GM19397 (cell line): ENCODE results near the gene LHX1.

Experiments
- ATAC-seq: cut with Tn5 transposase; IDR thresholded peaks from one replicate; pipeline ENCODE4 v1.9.1; 2021; ENCODE audit warnings: mild to moderate bottlenecking, moderate library complexity; ENCODE audit not compliant: unreplicated experiment

The LHX1 gene

GRCh38 chr17:36951084-36951789, 14.0 kb downstream of the LHX1 start:
- ATAC-seq: no peak

GRCh38 chr17:36971508-36971907, 34.2 kb downstream of the LHX1 start:
- ATAC-seq: no peak

- no peak for ATAC-seq
These were observed 35.0 kb downstream of the LHX1 start for GRCh38 chr17:36972186-36972700.

- no peak for ATAC-seq
These were observed 35.6 kb downstream of the LHX1 start for GRCh38 chr17:36972905-36973304.

GRCh38 chr17:36975922-36976515, 38.7 kb downstream of the LHX1 start:
- no peak for ATAC-seq

- ATAC-seq: no peak
These were observed 39.8 kb downstream of the LHX1 start for GRCh38 chr17:36977066-36977465.

GRCh38 chr17:36977568-36977967, 40.3 kb downstream of the LHX1 start:
- ATAC-seq: no peak

GRCh38 chr17:36978810-36979564, 41.7 kb downstream of the LHX1 start:
- ATAC-seq: no peak

GRCh38 chr17:36979565-36979941, 42.3 kb downstream of the LHX1 start:
- no peak for ATAC-seq

GRCh38 chr17:36980280-36980761, 43.0 kb downstream of the LHX1 start:
- ATAC-seq: no peak

- ATAC-seq: no peak
These were observed 46.3 kb downstream of the LHX1 start for GRCh38 chr17:36983618-36984017.

- ATAC-seq: no peak
These were observed 51.9 kb downstream of the LHX1 start for GRCh38 chr17:36989173-36989572.

GRCh38 chr17:36992701-36993100, 55.4 kb downstream of the LHX1 start:
- ATAC-seq: no peak

GRCh38 chr17:36993227-36993626, 56.0 kb downstream of the LHX1 start:
- ATAC-seq: no peak
